ENCODE data around the gene SSX7.
"Not testable (repeated sequence)": the region's sequence is repeated elsewhere in the genome, so short reads cannot be mapped to it uniquely, and the experiment has no call there.

DNA sequence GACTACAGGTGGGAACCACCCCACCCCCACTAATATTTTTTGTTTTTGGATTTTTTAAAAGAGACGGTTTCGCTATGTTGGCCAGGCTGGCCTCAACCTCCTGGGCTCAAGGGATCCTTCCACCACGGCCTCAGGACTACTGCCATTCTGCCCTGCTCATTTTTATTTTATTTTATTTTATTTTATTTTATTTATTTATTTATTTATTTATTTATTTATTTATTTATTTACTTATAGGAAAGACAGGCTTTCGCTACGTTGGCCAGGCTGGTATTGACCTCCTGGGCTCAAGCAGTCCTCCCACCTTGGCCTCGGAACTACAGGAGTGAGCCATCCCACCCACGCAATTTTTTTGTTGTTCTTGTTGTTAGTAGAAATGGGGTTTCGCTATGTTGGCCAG is 775 bp upstream of the SSX7 start:
- TF ChIP-seq, protein P1, sequence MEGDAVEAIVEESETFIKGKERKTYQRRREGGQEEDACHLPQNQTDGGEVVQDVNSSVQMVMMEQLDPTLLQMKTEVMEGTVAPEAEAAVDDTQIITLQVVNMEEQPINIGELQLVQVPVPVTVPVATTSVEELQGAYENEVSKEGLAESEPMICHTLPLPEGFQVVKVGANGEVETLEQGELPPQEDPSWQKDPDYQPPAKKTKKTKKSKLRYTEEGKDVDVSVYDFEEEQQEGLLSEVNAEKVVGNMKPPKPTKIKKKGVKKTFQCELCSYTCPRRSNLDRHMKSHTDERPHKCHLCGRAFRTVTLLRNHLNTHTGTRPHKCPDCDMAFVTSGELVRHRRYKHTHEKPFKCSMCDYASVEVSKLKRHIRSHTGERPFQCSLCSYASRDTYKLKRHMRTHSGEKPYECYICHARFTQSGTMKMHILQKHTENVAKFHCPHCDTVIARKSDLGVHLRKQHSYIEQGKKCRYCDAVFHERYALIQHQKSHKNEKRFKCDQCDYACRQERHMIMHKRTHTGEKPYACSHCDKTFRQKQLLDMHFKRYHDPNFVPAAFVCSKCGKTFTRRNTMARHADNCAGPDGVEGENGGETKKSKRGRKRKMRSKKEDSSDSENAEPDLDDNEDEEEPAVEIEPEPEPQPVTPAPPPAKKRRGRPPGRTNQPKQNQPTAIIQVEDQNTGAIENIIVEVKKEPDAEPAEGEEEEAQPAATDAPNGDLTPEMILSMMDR (IDR thresholded peaks at IDR 0.05) = not testable (repeated sequence)
- not testable (repeated sequence) for TF ChIP-seq POLR2AphosphoS5, POLR2A (IDR thresholded peaks at IDR 0.05)

Measured in prostate gland (tissue), 2 donors.